Activated CD4-positive, alpha-beta T cell treated with anti-CD3 and anti-CD28 coated beads, Interleukin-10, Interleukin-2, amounts not matched to agents 100 ng/mL and 50 ng/mL, durations not matched to agents 16 hours and 8 hours (primary cell): ENCODE data around the gene TMEM38B.

Experiments used
- DNase-seq: peaks from one replicate; pipeline ENCODE4 v3.0.0-alpha.2; 2020

TMEM38B gene, protein sequence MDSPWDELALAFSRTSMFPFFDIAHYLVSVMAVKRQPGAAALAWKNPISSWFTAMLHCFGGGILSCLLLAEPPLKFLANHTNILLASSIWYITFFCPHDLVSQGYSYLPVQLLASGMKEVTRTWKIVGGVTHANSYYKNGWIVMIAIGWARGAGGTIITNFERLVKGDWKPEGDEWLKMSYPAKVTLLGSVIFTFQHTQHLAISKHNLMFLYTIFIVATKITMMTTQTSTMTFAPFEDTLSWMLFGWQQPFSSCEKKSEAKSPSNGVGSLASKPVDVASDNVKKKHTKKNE

DNA sequence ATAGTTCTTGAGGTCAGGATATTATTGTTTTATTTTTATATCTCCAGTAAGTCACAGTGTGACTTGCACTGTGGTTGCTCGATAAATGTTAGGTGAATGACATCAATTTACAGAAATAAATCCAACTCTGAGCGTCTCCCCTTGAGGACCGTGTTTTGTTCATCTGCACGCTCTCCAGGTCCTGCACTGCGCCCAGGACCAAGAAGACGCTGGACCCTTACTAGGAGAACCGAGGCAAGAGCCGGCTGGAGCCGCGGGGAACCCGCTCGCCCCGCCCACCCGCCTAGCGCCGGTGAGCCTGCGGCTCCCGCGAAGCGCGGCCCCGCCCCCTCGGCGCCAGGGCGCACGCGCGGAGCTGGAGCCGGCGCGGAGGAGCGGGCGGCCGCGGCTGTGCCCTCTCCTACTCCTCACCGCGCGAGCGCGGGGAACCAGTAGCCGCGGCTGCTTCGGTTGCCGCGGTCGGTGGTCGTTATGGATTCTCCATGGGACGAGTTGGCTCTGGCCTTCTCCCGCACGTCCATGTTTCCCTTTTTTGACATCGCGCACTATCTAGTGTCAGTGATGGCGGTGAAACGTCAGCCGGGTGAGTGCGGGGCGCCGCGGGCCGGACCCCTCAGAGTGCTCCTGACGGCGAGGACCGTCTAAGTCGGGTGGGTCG lies at the start of gene TMEM38B:
Gene TMEM38B (plus strand): TSS at position 352 of the 658 bp plus-strand sequence. CDS start 120 bp downstream, at position 472.
- peak; percentile 84 for DNase-seq

DNA sequence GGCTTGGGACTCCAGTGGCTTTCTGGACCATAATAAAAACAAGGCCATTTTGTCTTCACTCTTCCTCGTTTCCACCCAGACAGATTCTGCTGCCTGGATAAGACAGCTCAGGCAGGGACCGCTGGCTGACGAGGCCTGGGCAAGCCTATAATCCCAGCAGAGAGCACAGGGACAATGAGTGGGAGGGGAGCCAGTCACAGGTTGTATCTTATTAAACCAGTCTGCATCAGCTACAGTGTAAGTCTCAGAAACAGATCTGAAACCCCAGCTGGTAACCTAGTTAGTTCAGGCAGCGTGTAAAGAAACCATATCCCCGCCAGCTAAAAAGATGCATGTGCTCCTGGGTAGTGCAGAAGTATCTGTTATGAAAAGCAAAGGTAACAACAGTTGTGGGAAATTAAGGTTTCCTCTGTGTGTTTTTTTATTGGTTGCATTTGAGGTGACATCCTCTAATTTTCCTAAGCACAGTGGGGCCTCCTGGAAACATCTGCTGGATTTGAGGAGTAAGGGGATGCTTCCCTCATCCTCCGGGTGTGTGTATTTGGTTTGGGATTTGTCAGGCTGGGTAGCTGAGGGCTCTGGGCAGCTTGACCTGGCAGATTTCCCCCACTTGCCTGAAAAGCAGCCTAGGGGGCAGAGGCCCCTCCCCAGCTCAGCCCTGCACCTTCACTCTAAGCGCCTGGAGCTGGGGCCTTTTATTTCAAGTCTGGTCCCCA lies 47.3 kb upstream of the TMEM38B start:
- no peak for DNase-seq

DNA sequence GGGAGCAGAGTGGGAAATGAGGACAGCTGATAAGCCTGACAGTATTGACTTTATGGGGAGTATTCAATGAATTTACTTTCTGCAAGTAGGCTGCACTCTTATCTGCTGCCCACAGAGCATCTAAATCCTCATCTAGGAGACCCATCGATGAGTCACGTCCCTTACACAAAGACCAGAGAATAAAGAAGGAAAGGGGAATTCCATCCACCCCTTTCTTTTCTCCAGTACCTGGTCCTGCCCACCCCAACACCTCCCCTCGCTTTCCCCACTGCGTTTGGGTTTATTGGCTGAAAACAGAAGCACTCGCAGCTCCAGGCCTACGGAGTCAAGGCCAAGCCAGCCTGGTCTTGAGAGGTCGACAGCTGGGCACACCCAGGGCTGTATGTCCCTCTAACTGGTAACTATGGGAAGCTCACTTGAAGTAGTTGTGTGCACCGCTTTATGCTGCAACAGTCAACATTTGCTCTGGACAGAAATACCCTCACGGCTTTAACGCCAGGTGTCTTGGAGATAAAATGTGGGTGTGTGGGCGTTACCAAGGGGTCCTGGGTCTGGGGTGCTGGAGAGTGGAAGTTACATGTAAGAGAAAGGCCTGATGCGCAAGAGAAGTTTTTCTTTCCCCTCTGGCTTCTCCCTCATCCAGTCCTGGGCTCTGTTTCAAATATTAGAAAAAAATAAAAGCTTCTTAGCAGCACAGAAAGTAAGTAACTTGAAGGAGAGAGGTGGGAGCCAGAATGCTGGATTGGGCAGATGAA lies 46.6 kb upstream of the TMEM38B start:
- no peak for DNase-seq

DNA sequence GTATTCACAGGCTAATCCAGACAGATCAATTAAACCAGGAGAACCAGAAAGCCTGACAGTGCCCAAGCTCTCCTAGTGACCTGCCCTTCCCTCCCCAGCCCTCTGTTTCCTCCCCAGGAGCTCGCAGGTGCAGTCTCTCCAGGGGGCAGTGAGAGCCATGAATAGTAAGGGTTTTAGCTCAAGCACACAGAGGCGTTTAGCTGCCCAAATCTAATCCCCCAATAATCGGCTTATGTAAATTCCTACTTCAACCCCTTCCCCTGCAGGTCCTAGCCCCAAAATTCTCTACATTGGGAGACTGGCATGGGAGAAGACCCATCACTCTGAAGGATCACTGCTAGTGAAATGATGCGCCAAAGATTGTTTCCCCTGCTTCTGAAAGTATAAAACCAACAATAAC lies 42.5 kb upstream of the TMEM38B start:
- DNase-seq, result no peak

DNA sequence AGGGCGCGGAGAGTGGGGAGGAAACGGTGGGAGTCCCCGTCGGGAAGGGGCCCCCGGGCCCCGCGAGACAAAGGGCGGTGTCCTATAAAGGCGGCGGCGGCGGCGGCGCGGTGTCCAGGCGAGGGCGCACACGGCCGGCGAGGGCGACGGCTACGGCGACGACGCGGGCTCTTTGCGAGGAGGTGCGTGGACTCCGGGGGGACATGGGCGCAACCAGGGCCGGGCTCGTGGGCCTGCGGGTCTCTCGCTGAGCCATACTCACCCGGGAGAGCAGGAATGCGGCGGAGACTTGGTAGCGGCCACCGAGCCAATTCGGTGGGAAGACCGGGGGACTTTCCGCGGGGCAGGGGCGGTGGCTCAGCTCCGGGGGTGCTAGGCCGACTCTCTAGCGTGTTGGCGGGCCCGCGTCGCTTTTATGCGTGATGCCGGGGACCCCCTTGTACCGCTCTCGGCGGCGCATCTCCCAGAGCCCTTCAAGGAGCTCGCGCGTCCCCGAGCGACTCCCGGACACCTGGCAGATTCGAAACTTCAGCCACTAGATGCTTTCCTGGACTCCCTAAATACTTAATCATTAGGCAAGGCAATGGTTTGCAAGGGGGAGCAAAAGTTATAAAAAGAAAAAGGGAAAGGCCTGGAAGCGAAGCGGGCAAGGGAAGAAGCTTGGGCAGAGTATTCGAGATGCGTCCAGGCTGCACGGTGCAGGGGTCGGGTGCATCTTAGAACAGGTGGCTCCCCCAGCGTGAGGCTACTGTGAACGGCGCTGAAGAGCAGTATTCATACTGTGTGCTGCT lies 38.0 kb upstream of the TMEM38B start:
- DNase-seq, result no peak

- no peak for DNase-seq
Observed at GRCh38 chr9:105658351-105658750, 36.0 kb upstream of the TMEM38B start.

DNA sequence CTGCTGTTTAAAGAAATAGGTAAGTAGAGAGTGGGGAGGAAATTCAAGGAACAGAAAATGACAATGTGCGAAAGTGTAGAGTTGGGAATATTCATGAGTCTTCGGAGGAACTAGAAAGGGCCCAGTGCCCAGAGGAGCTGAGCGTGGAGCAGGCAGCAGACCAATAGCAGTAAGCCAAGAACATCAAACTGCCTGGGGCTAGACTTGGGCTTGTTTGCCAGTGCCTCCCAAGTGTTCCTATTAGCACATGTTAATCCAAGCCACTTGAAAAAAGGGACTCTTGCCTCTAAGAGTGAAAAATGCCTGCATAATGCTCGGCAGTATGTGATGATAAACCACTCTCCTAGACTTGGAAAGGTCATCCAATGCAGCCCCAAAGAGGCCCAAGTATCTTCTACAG lies 33.3 kb upstream of the TMEM38B start:
- no peak for DNase-seq

- DNase-seq, result no peak
Observed at GRCh38 chr9:105662184-105663104, 31.9 kb upstream of the TMEM38B start, which contains the start of gene TAL2. Gene TAL2 (plus strand): TSS chr9:105662457. CDS start chr9:105662497, 40 bp downstream.

- no peak for DNase-seq
Observed at GRCh38 chr9:105663914-105664313, 30.4 kb upstream of the TMEM38B start.

- DNase-seq, result no peak
Observed at GRCh38 chr9:105667867-105668266, 26.5 kb upstream of the TMEM38B start.

DNA sequence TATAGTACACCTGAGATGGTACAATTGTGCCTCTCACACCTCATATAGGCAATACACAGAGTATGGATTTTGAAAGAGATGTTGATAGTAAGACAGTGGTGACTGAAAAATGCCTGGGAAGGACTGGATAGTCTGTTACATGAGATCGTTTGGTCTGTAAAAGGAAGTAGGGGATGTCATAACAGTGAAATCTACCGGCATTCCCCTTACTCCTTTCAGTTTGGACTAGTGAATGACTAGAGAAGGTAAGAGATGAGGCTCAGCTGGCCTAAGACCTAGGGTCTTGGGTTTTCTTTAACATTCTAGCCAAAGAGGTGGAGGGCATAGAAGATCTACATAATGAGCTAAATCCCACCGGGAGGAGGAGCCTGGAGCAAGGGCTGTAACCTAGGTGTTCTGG lies 24.0 kb upstream of the TMEM38B start:
- no peak for DNase-seq

GRCh38 chr9:105670775-105671174 lies 23.6 kb upstream of the TMEM38B start:
- DNase-seq, result no peak

DNA sequence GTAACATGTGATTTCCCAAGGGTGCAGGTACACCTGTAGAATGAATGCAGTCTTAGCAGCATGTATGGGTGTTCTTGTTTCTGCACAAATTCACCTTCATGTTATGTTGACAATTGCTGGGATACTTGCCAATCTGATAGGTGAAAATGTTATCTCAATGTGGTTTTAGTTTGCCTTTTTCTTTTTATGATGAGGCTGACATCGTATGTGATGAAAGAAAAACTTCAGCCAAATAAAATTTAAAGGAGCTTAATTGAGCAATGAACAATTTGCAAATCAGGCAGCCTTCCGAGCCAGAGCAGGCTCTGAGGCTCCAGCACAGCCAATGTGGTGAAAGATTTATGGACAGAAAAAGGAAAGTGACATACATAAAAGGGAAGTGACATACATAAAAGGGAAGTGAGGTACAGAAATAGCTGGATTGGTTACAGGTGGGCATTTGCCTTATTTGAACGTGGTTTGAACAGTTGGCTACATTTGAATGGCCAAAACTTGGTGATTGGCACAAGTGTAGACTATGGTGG lies 21.6 kb upstream of the TMEM38B start:
- no peak for DNase-seq

DNA sequence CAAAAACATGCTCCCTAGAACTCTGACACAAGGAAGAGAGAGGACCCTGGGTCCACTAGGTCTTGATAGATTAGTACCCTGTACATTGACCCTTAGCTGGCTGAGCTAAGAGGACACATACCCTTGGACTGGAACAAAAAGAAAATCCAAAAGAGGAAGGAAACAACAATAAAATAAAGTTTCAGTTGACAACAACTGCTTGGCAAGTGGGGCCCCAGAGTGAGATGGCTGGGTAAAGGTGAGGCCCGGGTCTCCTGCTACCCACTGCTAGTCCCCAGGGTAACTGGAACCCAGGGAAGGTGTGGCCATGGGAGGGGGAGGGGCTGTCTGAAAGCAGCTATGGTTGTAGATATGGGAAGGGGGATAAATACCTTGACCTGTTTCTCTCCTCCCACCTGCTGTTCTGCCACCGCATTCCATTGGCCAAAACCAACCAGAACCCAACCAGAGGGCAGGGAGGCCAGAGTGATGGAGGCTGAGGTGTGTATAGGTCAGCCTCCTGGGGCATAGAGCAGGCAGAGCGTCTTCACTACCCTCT lies 20.4 kb upstream of the TMEM38B start:
- no peak for DNase-seq

DNA sequence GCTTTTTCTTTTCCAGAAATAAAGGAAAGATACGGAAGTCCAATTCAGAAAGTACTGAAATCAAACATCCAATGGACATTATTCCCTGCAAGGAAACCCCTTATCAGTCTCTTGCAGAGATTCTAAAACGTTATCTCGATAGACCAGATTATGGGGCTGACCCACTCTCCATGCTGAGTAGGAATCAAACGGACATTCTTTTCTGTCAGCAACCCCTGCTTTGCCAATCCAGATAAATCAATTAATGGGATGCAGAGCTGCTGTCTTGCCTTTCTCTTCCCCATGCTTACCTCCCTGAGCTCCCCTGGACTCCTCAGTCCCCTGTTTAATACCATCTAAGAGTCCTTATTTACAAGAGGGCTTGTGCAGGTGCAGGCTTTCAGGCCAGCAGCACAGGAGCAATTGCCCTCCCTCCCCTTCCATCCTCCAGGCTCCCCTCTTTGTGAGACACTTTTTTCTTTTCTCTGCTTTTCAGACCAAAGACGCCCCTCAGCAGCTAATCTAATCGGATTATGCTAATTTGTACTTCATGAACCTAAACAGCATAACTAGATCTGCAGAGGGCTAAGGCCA lies 17.9 kb upstream of the TMEM38B start:
- no peak for DNase-seq

- no peak for DNase-seq
Observed at GRCh38 chr9:105678163-105678562, 16.2 kb upstream of the TMEM38B start.

GRCh38 chr9:105678781-105679180 lies 15.6 kb upstream of the TMEM38B start:
- DNase-seq, result no peak

DNA sequence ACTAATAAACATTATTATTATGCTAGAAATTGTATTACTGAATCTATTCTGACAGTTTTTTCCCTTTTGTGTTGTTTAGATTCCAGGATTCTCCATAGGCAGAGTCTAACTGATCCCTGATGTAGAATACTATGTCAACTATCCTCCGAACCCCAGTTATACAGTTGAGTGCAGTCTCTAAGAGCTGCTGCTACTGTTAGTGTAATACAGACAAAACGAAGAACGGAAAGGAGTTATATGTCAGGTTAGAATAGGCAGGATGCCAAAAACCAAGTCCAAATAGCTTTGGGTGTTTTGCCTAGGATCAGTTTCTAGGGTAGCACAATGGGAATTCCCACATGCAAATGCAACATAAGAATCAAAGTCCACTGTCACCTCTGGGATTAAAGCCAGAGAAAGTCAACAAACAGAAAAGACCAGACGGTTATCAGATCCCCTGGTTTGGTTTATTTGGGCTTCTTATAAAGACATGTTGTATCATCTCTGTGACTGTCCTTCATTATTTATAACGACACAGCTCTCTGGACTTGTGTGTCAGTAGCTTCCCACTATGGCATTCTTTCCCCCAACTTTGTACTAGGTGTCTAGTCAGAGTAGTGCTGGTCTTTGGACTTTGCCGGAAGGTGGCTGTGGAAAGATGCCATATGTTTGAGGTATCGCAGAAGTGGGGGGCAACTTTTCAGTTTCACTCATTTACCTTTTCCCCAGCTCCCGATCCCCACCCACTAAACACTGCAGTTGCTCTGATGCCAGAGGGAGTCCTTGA lies 14.9 kb upstream of the TMEM38B start:
- DNase-seq, result no peak

DNA sequence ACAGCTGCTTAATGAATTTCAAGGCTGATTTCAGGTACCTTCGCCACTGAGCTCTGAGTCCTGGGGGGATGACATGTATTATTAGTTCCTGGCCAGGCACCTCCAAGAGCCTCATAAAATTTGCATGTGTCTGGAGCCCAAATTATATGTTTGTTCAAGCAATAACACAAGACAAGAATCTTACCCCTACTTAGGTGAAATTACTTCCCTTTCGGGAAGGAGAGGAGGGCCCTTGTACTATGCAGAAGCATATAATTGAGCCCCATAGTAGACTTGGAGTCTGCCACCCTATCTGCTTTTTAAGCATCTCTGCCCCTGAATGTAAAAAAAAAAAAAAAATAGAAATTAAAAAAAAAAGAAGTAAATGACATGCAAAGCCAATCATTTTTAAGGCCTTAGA lies 13.0 kb upstream of the TMEM38B start:
- no peak for DNase-seq
